ENCODE measurements around the gene ZNF358. TPM values are rescaled to one million over a fixed set of nuclear protein-coding genes. Genes with fewer than 3 reads are reported as not detected.
A peak's percentile ranks its signal among the peaks of the same experiment; 100 is the strongest.
"Not testable (repeated sequence)": the region's sequence is repeated elsewhere in the genome, so short reads cannot be mapped to it uniquely, and the experiment has no call there.

ZNF358 gene
- total RNA-seq, 4 donors from 2014 or later: 95.4 to 168 (median 137) TPM

DNA sequence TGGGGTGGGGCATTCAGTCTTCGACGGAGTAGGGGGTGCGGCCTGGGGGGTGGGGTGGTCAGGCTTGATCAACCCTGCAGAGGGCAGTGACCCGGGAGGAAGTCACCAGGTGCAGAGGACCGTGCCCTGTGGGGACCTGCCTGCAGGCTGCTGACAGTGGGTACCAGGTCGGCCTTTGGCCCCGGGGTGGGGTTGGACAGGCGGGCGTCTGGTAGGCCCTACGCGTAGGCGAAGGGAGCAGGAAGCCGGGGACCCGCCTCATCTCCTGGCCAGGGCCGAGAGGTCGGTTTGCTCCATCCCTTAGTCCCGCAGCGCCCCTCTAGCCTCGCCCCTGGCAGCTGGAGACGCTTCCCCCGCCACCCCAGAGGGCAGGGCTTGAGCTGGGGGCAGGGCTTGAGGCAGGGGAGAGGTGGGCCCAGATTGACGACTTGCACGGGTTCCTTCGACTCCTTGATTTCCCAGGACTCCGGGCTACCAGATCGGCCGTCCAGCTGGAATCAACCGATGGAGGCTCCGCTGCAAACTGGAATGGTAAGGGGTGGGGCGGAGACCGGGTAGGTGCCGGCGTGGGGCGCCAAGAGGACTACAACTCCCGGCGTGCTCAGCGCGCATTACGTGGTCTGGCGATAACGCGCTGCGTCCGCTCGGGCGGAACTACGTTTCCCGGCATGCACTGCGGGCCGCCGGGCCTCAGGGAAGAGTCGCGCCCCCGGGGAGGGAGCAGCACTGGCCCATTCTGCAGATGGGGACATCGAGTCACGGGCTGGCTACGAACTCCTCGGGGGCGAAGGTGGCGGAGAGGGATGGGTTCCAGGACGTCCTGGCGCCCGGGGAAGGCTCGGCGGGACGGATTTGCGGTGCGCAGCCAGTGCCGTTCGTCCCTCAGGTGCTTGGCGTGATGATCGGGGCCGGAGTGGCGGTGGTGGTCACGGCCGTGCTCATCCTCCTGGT is 19.4 kb downstream of the ZNF358 start, which contains the start of gene PNPLA6:
Gene PNPLA6, plus strand, starts transcription at position 671 of the 951 bp plus-strand sequence. Its CDS starts 72 bp downstream, at position 743.
- under 1% methylated on average over 29 of the region's 76 CpGs for WGBS
- DNase-seq (ENCODE audit: extremely low spot score): peak; percentile 99
- intact Hi-C loops (cut with DNase I): loop anchor here (10.0 kb wide), 1 partner anchor 181 kb away; no protein-coding TSS in a partner anchor
- Histone ChIP-seq H3K27ac (replicated peaks in 1 of 4) (peak within 1 kb of the TSS; percentile 90 to 97 (median 94)), H3K4me1 (peaks cover 13 to 28% (median 25%) of the 10 kb centered on the region in 4 donors), H3K27me3 (no peaks in the 10 kb centered on the region), H3K36me3 (peaks cover 26 to 57% (median 44%) of the 10 kb centered on the region in 4 donors), H3K9me3 (no peaks in the 10 kb centered on the region), H3K4me3 (peak within 1 kb of the TSS; percentile 78 to 91 (median 88))
- TF ChIP-seq POLR2AphosphoS5 (IDR thresholded peaks at IDR 0.05) (peak; percentile 95 to 97), EP300 (IDR thresholded peaks at IDR 0.05) (no peak), POLR2A (IDR thresholded peaks at IDR 0.05; ENCODE audit: low read depth) (peak; percentile 58)
- TF ChIP-seq, protein P1, sequence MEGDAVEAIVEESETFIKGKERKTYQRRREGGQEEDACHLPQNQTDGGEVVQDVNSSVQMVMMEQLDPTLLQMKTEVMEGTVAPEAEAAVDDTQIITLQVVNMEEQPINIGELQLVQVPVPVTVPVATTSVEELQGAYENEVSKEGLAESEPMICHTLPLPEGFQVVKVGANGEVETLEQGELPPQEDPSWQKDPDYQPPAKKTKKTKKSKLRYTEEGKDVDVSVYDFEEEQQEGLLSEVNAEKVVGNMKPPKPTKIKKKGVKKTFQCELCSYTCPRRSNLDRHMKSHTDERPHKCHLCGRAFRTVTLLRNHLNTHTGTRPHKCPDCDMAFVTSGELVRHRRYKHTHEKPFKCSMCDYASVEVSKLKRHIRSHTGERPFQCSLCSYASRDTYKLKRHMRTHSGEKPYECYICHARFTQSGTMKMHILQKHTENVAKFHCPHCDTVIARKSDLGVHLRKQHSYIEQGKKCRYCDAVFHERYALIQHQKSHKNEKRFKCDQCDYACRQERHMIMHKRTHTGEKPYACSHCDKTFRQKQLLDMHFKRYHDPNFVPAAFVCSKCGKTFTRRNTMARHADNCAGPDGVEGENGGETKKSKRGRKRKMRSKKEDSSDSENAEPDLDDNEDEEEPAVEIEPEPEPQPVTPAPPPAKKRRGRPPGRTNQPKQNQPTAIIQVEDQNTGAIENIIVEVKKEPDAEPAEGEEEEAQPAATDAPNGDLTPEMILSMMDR (IDR thresholded peaks at IDR 0.05): peak in 1 of 3 experiments; percentile 21

DNA sequence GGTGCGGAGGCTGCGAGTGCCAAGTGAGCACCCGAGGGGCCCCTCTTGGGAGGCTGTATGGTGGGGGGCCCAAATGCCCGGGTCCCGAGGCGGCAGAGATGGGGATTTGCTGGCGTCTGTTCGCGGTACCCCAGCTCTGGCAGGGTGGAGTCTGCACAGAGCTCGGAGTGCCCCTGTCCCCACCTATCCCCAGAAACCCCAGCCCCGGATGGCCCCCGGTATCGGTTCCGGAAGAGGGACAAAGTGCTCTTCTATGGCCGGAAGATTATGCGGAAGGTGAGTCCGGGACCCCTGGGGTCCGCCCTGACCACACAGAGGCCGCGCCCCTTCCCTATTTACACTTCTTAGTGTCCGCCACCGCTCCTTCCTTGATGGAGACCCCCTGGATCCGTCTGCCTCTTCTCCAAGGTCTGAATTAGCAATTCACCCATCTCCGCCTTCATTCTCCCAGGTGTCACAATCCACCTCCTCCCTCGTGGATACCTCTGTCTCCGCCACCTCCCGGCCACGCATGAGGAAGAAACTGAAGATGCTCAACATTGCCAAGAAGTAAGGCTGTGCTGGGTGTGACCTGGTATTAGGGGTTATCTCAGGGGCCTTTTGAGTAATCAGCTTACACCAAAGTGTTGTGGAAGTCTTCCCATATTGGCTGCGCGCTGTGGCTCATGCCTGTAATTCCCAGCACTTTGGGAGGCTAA is 20.2 kb downstream of the ZNF358 start:
- peak overlapping the region; percentile 78 to 91 (median 88) for H3K4me3 ChIP-seq
- intact Hi-C loops (cut with DNase I): loop anchor here (10.0 kb wide), 1 partner anchor 181 kb away; no protein-coding TSS in a partner anchor
- no peaks in the 10 kb centered on the region for H3K27me3 ChIP-seq
- no peak for DNase-seq (ENCODE audit: extremely low spot score)
- TF ChIP-seq POLR2A (IDR thresholded peaks at IDR 0.05; ENCODE audit: low read depth) (no peak), EP300 (IDR thresholded peaks at IDR 0.05) (no peak), POLR2AphosphoS5 (IDR thresholded peaks at IDR 0.05) (no peak)
- TF ChIP-seq, protein P1 (IDR thresholded peaks at IDR 0.05): no peak
- no peaks in the 10 kb centered on the region for H3K9me3 ChIP-seq
- H3K4me1 ChIP-seq: peaks cover 13 to 28% (median 25%) of the 10 kb centered on the region in 4 donors
- H3K27ac ChIP-seq (replicated peaks in 1 of 4): peak overlapping the region; percentile 90 to 97 (median 94)
- H3K36me3 ChIP-seq: peaks cover 34 to 57% (median 45%) of the 10 kb centered on the region in 4 donors
- 37% methylated on average over 16 of the region's 30 CpGs for WGBS

DNA sequence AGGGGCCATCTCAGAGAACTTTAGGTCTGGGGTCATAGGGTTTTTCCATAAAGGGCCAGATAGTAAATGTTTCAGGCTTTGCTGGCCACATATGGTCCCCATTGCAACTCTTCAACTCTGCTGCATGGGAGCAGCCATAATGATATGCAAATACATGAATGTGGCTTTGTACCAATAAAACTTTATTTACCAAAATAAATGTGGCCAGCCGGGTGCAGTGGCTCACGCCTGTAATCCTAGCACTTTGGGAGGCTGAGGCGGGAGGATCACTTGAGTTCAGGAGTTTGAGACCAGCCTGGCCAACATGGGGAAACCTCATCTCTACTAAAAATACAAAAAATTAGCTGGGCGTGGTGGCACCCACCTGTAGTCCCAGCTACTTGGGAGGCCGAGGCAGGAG is 23.1 kb downstream of the ZNF358 start:
- Histone ChIP-seq H3K36me3 (peaks cover 55 to 71% (median 63%) of the 10 kb centered on the region in 4 donors), H3K4me1 (peaks cover 5 to 18% (median 15%) of the 10 kb centered on the region in 4 donors)
- not testable (repeated sequence) for H3K27ac ChIP-seq (replicated peaks in 1 of 4); H3K9me3 ChIP-seq; H3K4me3 ChIP-seq; H3K27me3 ChIP-seq; DNase-seq (ENCODE audit: extremely low spot score)
- WGBS: 94% methylated on average over 2 of the region's 5 CpGs
- intact Hi-C loops (cut with DNase I): loop anchor here (10.0 kb wide), 1 partner anchor 184 kb away; no protein-coding TSS in a partner anchor

DNA sequence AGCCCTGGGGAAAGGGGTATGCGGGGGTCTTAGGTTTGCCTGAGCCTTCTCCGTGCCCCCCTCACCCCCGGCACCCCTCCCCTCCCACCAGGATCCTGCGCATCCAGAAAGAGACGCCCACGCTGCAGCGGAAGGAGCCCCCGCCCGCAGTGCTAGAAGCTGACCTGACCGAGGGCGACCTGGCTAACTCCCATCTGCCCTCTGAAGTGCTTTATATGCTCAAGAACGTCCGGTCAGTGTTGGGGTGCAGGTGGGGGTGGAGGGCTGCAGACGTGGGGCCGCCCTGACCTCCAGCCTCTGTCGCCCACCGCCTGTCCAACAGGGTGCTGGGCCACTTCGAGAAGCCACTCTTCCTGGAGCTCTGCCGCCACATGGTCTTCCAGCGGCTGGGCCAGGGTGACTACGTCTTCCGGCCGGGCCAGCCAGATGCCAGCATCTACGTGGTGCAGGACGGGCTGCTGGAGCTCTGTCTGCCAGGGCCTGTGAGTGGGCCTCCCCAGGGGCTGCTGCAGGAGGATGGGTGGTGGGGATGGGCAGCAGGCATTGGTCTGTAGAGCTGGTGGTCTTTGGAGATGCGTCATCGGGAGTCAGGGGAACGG is 24.0 kb downstream of the ZNF358 start:
- TF ChIP-seq POLR2AphosphoS5 (IDR thresholded peaks at IDR 0.05) (no peak), EP300 (IDR thresholded peaks at IDR 0.05) (no peak), POLR2A (IDR thresholded peaks at IDR 0.05; ENCODE audit: low read depth) (no peak)
- TF ChIP-seq, protein P1 (IDR thresholded peaks at IDR 0.05): no peak
- no peak overlapping the region for H3K27ac ChIP-seq (replicated peaks in 1 of 4)
- H3K27me3 ChIP-seq: no peaks in the 10 kb centered on the region
- H3K4me1 ChIP-seq: peaks cover 5 to 18% (median 13%) of the 10 kb centered on the region in 4 donors
- H3K9me3 ChIP-seq: no peaks in the 10 kb centered on the region
- no peak for DNase-seq (ENCODE audit: extremely low spot score)
- intact Hi-C loops (cut with DNase I): loop anchor here (10.0 kb wide), 1 partner anchor 185 kb away; no protein-coding TSS in a partner anchor
- peaks cover 58 to 81% (median 70%) of the 10 kb centered on the region in 4 donors for H3K36me3 ChIP-seq
- no peak overlapping the region for H3K4me3 ChIP-seq
- 94% methylated on average over 11 of the region's 28 CpGs for WGBS

Data from esophagus muscularis mucosa (tissue), 4 donors.